ENCODE results near the gene CLHC1. TPM values are rescaled to one million over a fixed set of nuclear protein-coding genes. Genes with fewer than 3 reads are reported as not detected.

The CLHC1 gene
- polyA plus RNA-seq, 1 of the 3 experiments (the other 2 are of a cell fraction), result 3.8 TPM

DNA sequence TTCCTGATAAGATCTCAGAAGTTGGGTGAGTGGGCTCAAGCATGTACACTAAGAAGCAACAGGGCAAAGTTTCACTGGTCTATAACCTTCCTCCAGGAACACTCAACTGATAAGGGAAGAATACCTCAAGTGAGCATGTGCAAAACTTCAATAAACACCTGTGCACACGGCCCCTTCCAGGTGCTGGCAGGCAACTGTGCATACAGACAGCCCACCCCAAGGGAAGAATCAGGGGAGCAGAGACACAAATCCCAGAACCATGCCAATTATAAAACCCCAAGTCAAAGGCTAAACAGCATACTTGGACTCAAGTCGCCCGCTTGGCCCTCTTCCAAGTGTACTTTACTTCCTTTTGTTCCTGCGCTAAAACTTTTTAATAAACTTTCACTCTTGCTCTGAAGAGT is 96.0 kb downstream of the CLHC1 start (continued):
- TF ChIP-seq IRF3 (IDR thresholded peaks at IDR 0.05; ENCODE audit: low read depth, low read length) (no peak), SIN3A (IDR thresholded peaks at IDR 0.05; ENCODE audit: borderline replicate concordance, low read depth, low read length) (no peak)

DNA sequence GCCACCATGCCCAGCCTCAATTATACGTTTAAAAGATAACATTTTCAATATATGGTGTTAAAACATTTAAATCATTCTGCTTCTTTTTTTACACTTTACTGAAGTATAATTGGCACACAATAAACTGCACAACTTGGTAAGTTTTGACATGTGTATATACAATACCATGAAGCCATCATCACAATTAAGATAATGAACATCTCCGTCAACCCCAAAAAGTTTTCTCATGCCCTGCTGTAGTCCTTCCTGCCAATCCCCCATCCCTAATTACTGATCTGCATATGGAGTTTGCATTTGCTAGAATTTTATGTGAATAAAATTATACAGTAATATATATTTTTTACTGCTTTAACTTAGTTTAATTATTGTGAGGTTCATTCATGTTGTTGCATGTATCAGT is 96.6 kb downstream of the CLHC1 start:
- ChIA-PET POLR2A (no interaction called here), CTCF (interaction anchor here (1.9 kb wide), 1 partner anchor 33 kb away, joined by 6 read pairs; no protein-coding TSS in a partner anchor)
- Histone ChIP-seq H3K9ac (no peak overlapping the region), H3K27me3 (ENCODE audit: insufficient read depth) (no peaks in the 10 kb centered on the region), H3K4me1 (ENCODE audit: control insufficient read depth in 1 of 2, insufficient read depth in 2 of 2, low read depth in 1 of 2, low read length in 1 of 2) (peaks cover 2 to 11% of the 10 kb centered on the region in 2 experiments; a peak in 2 of 4 replicates), H3K4me2 (no peak overlapping the region), H3K79me2 (ENCODE audit: insufficient read depth) (no peaks in the 10 kb centered on the region), H3K36me3 (replicated peaks in 1 of 2; ENCODE audit: control insufficient read depth in 1 of 2, insufficient read depth in 2 of 2, low read length in 1 of 2) (no peaks in the 10 kb centered on the region), H3K27ac (ENCODE audit: low read depth in 2 of 2, low read length in 1 of 2) (no peak overlapping the region), H3K9me3 (no peaks in the 10 kb centered on the region), H4K20me1 (ENCODE audit: insufficient read depth) (no peaks in the 10 kb centered on the region), H3K9me2 (no peaks in the 10 kb centered on the region), H3F3A (replicated peaks; ENCODE audit: insufficient read depth) (no peaks in the 10 kb centered on the region), H2AFZ (ENCODE audit: low read depth) (no peak overlapping the region), H3K4me3 (ENCODE audit: low read depth in 2 of 2, low read length in 1 of 2) (no peak overlapping the region)
- no peak for DNase-seq
- no peak for TF ChIP-seq RAD21 (IDR thresholded peaks at IDR 0.05; ENCODE audit: low read length)
- TF ChIP-seq RCOR1 (IDR thresholded peaks at IDR 0.05; ENCODE audit: low read length), result no peak
- TF ChIP-seq, protein P1, sequence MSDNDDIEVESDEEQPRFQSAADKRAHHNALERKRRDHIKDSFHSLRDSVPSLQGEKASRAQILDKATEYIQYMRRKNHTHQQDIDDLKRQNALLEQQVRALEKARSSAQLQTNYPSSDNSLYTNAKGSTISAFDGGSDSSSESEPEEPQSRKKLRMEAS (IDR thresholded peaks at IDR 0.05; ENCODE audit: low read depth), result no peak
- TF ChIP-seq, protein P2, sequence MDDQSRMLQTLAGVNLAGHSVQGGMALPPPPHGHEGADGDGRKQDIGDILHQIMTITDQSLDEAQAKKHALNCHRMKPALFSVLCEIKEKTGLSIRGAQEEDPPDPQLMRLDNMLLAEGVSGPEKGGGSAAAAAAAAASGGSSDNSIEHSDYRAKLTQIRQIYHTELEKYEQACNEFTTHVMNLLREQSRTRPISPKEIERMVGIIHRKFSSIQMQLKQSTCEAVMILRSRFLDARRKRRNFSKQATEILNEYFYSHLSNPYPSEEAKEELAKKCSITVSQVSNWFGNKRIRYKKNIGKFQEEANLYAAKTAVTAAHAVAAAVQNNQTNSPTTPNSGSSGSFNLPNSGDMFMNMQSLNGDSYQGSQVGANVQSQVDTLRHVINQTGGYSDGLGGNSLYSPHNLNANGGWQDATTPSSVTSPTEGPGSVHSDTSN (IDR thresholded peaks at IDR 0.05), result no peak
- TF ChIP-seq ZBTB33 (IDR thresholded peaks at IDR 0.05; ENCODE audit: borderline replicate concordance, low read depth), result no peak
- no peak for TF ChIP-seq NRF1 (IDR thresholded peaks at IDR 0.05; ENCODE audit: low read depth, low read length)
- WGBS (ENCODE audit: low lambda C conversion rate), result 94% methylated on average over 2 of the region's 2 CpGs

- CTCF ChIA-PET, result interaction anchor here (1.0 kb wide), 1 partner anchor 86 kb away, joined by 5 read pairs; no protein-coding TSS in a partner anchor
- H3K9ac ChIP-seq, result no peak overlapping the region
- H3K9me2 ChIP-seq, result no peaks in the 10 kb centered on the region
- peak overlapping the region; percentile 21; the same call in 1 of the 2 replicates for H2AFZ ChIP-seq (ENCODE audit: low read depth)
- H3K4me2 ChIP-seq, result peak overlapping the region; percentile 47; the same call in 1 of the 2 replicates
- no peak for DNase-seq
- no peaks in the 10 kb centered on the region for H3F3A ChIP-seq (replicated peaks; ENCODE audit: insufficient read depth)
- 100% methylated on average over 1 of the region's 1 CpG for WGBS (ENCODE audit: low lambda C conversion rate)
- no peaks in the 10 kb centered on the region for H3K9me3 ChIP-seq
- POLR2A ChIA-PET, result no interaction called here
- H3K4me3 ChIP-seq (ENCODE audit: low read depth in 2 of 2, low read length in 1 of 2), result no peak overlapping the region
- H3K36me3 ChIP-seq (replicated peaks in 1 of 2; ENCODE audit: control insufficient read depth in 1 of 2, insufficient read depth in 2 of 2, low read length in 1 of 2), result no peaks in the 10 kb centered on the region
- peaks cover 2 to 11% of the 10 kb centered on the region in 2 experiments; a peak in 2 of 4 replicates for H3K4me1 ChIP-seq (ENCODE audit: control insufficient read depth in 1 of 2, insufficient read depth in 2 of 2, low read depth in 1 of 2, low read length in 1 of 2)
- TF ChIP-seq IRF3 (IDR thresholded peaks at IDR 0.05; ENCODE audit: low read depth, low read length) (no peak), POLR2AphosphoS5 (IDR thresholded peaks at IDR 0.05; ENCODE audit: low read depth, low read length) (no peak), NRF1 (IDR thresholded peaks at IDR 0.05; ENCODE audit: low read depth, low read length) (no peak), CHD2 (IDR thresholded peaks at IDR 0.05; ENCODE audit: low read length, partially characterized antibody) (no peak), FOXM1 (IDR thresholded peaks at IDR 0.05; ENCODE audit: low read depth) (no peak), CTCF (IDR thresholded peaks at IDR 0.05) (no peak), TCF12 (IDR thresholded peaks at IDR 0.05) (no peak), RAD21 (IDR thresholded peaks at IDR 0.05; ENCODE audit: low read length) (no peak)
- no peaks in the 10 kb centered on the region for H4K20me1 ChIP-seq (ENCODE audit: insufficient read depth)
- no peaks in the 10 kb centered on the region for H3K27me3 ChIP-seq (ENCODE audit: insufficient read depth)
- H3K79me2 ChIP-seq (ENCODE audit: insufficient read depth), result no peaks in the 10 kb centered on the region
- H3K27ac ChIP-seq (ENCODE audit: low read depth in 2 of 2, low read length in 1 of 2), result no peak overlapping the region
Observed at GRCh38 chr2:55134316-55134706, 97.8 kb downstream of the CLHC1 start.

Measured in SK-N-SH (cell line).